Smooth muscle cell (in vitro differentiated cells): ENCODE measurements around the gene PSD4. TPM values are rescaled to one million over a fixed set of nuclear protein-coding genes. Genes with fewer than 3 reads are reported as not detected.

Experiments
- DNase-seq: peaks from one replicate; lab custom pipeline; 2025; ENCODE audit not compliant: unreplicated experiment; lab: John Stamatoyannopoulos, UW
- H2AFZ ChIP-seq: fragments of 200-600 bp; sonication (generic); 2 replicates; pipeline ENCODE4 v1.6.0; 2016; ENCODE audit warnings: antibody characterized with exemption, low read depth, mild to moderate bottlenecking
- H3F3A ChIP-seq: fragments of 200-600 bp; sonication (generic); 2 replicates; pipeline ENCODE4 v1.6.0; 2017; ENCODE audit warnings: antibody characterized with exemption, low read depth
- H3K27ac ChIP-seq: fragments of 200-600 bp; sonication (generic); 2 replicates; pipeline ENCODE4 v1.5.1; 2016; ENCODE audit warnings: low read depth, mild to moderate bottlenecking
- H3K27me3 ChIP-seq: fragments of 200-600 bp; sonication (generic); 2 replicates; pipeline ENCODE4 v1.6.1; 2016; ENCODE audit warnings: low read depth, mild to moderate bottlenecking
- H3K36me3 ChIP-seq: fragments of 200-600 bp; sonication (generic); 2 replicates; pipeline ENCODE4 v1.5.1; 2016; ENCODE audit warnings: low read depth
- H3K4me1 ChIP-seq: fragments of 200-600 bp; sonication (generic); 2 replicates; pipeline ENCODE4 v1.5.1; 2016; ENCODE audit warnings: low read depth
- H3K4me2 ChIP-seq: fragments of 200-600 bp; sonication (generic); 2 replicates; pipeline ENCODE4 v1.6.0; 2016; ENCODE audit warnings: mild to moderate bottlenecking
- H3K4me3 ChIP-seq: fragments of 200-600 bp; sonication (generic); 2 replicates; pipeline ENCODE4 v1.5.1; 2016; ENCODE audit warnings: mild to moderate bottlenecking
- H3K79me2 ChIP-seq: fragments of 200-600 bp; sonication (generic); 2 replicates; pipeline ENCODE4 v1.6.0; 2016; ENCODE audit warnings: low read depth, mild to moderate bottlenecking
- H3K9ac ChIP-seq: fragments of 200-600 bp; sonication (generic); 2 replicates; pipeline ENCODE4 v1.6.0; 2016; ENCODE audit warnings: low read depth
- H3K9me3 ChIP-seq: fragments of 200-600 bp; sonication (generic); replicated peaks from 2 replicates; pipeline ENCODE4 v1.5.1; 2016; ENCODE audit warnings: low read depth
- H4K20me1 ChIP-seq: fragments of 200-600 bp; sonication (generic); 2 replicates; pipeline ENCODE4 v1.6.0; 2016; ENCODE audit warnings: low read depth
- CTCF ChIP-seq: fragments of 200-600 bp; sonication (generic); IDR thresholded peaks from 2 replicates; pipeline ENCODE4 v1.5.1; 2017; ENCODE audit warnings: borderline replicate concordance, mild to moderate bottlenecking, antibody characterized with exemption; ENCODE audit not compliant: insufficient read depth, poor library complexity, severe bottlenecking
- WGBS: methylation state at CpG from one replicate; pipeline ENCODE4 v1.1.7; 2016; ENCODE audit warnings: low lambda C conversion rate; 5-methylcytosine and 5-hydroxymethylcytosine counted together
- polyA plus RNA-seq: library from polyadenylated mRNA; unstranded; fragments of >200 nt; fragmentation: Nextera tagmentation; extraction: Ambion mirVana; gene quantifications from 2 replicates; pipeline ENCODE4 v1.2.1, GENCODE V29; 2016
- total RNA-seq: library from RNA; depleted of rRNA; stranded (reverse); fragments of >200 nt; gene quantifications from 2 replicates; pipeline ENCODE4 v1.2.3, GENCODE V29; 2014

The PSD4 gene
- total and polyA plus RNA-seq, 2 experiments from 2014 or later = 7.3 to 7.8 TPM

GRCh38 chr2:113227698-113228097 lies 53.9 kb downstream of the PSD4 start:
- H3K27ac ChIP-seq = no peak overlapping the region
- H3K36me3 ChIP-seq = no peaks in the 10 kb centered on the region
- H3K9ac ChIP-seq = no peak overlapping the region
- H3K4me1 ChIP-seq = peaks cover 14% of the 10 kb centered on the region
- no peaks in the 10 kb centered on the region for H3K79me2 ChIP-seq
- TF ChIP-seq CTCF = no peak
- no peak for DNase-seq
- H3K4me2 ChIP-seq = no peak overlapping the region
- no peaks in the 10 kb centered on the region for H3K9me3 ChIP-seq
- WGBS = 90% methylated on average over 3 of the region's 3 CpGs
- no peaks in the 10 kb centered on the region for H3K27me3 ChIP-seq
- H3F3A ChIP-seq = no peaks in the 10 kb centered on the region
- no peaks in the 10 kb centered on the region for H4K20me1 ChIP-seq
- H3K4me3 ChIP-seq = no peak overlapping the region
- no peak overlapping the region for H2AFZ ChIP-seq

GRCh38 chr2:113228351-113228750 lies 54.6 kb downstream of the PSD4 start:
- Histone ChIP-seq H3K4me3 (no peak overlapping the region), H3K36me3 (no peaks in the 10 kb centered on the region), H2AFZ (no peak overlapping the region), H3K4me2 (no peak overlapping the region), H3F3A (no peaks in the 10 kb centered on the region), H4K20me1 (no peaks in the 10 kb centered on the region), H3K9ac (no peak overlapping the region), H3K27ac (no peak overlapping the region), H3K27me3 (no peaks in the 10 kb centered on the region), H3K79me2 (no peaks in the 10 kb centered on the region), H3K4me1 (peaks cover 14% of the 10 kb centered on the region), H3K9me3 (no peaks in the 10 kb centered on the region)
- 92% methylated on average over 1 of the region's 1 CpG for WGBS
- no peak for TF ChIP-seq CTCF
- DNase-seq = no peak

- 66% methylated on average over 3 of the region's 3 CpGs for WGBS
- no peak for TF ChIP-seq CTCF
These were observed 55.4 kb downstream of the PSD4 start for GRCh38 chr2:113228991-113229716.

GRCh38 chr2:113229795-113230194 lies 56.0 kb downstream of the PSD4 start:
- TF ChIP-seq CTCF = no peak
- no peaks in the 10 kb centered on the region for H3K79me2 ChIP-seq
- WGBS = 88% methylated on average over 3 of the region's 3 CpGs
- H2AFZ ChIP-seq = no peak overlapping the region
- H3K27ac ChIP-seq = no peak overlapping the region
- H3K9me3 ChIP-seq = no peaks in the 10 kb centered on the region
- no peaks in the 10 kb centered on the region for H3K27me3 ChIP-seq
- no peak for DNase-seq
- no peak overlapping the region for H3K9ac ChIP-seq
- H3K4me1 ChIP-seq = peaks cover 14% of the 10 kb centered on the region
- H3K36me3 ChIP-seq = no peaks in the 10 kb centered on the region
- no peaks in the 10 kb centered on the region for H3F3A ChIP-seq
- H3K4me3 ChIP-seq = no peak overlapping the region
- H4K20me1 ChIP-seq = no peaks in the 10 kb centered on the region
- no peak overlapping the region for H3K4me2 ChIP-seq

More at GRCh38 chr2:113228991-113229716, 55.4 kb downstream of the PSD4 start:
- no peaks in the 10 kb centered on the region for H3K9me3 ChIP-seq
- H3F3A ChIP-seq = no peaks in the 10 kb centered on the region
- no peaks in the 10 kb centered on the region for H3K79me2 ChIP-seq
- H3K27me3 ChIP-seq = no peaks in the 10 kb centered on the region
- no peak overlapping the region for H3K27ac ChIP-seq
- H2AFZ ChIP-seq = no peak overlapping the region
- peaks cover 14% of the 10 kb centered on the region for H3K4me1 ChIP-seq
- no peak overlapping the region for H3K4me2 ChIP-seq
- H3K4me3 ChIP-seq = no peak overlapping the region
- H3K36me3 ChIP-seq = no peaks in the 10 kb centered on the region
- H4K20me1 ChIP-seq = no peaks in the 10 kb centered on the region
- H3K9ac ChIP-seq = no peak overlapping the region
- DNase-seq = no peak
